PFSK-1 (cell line): Measurements from ENCODE around the gene SMIM21.

Source experiments
- POLR2AphosphoS5 ChIP-seq: IDR thresholded peaks from 2 replicates; pipeline ENCODE4 v1.6.1; 2012; ENCODE audit warnings: low read depth, mild to moderate bottlenecking, control low read depth, low read length, moderate library complexity
- TF ChIP-seq, protein P1 (sequence below), 2 experiments: IDR thresholded peaks; 2 replicates each; pipeline versions ENCODE4 v1.6.1 to v1.8.0; 2011 to 2012; ENCODE audit warnings: low read depth in 2 of 2, low read length in 2 of 2, control low read depth in 1 of 2, inconsistent platforms in 1 of 2, mild to moderate bottlenecking in 1 of 2, moderate library complexity in 1 of 2; ENCODE audit not compliant: insufficient read depth in 1 of 2

DNA sequence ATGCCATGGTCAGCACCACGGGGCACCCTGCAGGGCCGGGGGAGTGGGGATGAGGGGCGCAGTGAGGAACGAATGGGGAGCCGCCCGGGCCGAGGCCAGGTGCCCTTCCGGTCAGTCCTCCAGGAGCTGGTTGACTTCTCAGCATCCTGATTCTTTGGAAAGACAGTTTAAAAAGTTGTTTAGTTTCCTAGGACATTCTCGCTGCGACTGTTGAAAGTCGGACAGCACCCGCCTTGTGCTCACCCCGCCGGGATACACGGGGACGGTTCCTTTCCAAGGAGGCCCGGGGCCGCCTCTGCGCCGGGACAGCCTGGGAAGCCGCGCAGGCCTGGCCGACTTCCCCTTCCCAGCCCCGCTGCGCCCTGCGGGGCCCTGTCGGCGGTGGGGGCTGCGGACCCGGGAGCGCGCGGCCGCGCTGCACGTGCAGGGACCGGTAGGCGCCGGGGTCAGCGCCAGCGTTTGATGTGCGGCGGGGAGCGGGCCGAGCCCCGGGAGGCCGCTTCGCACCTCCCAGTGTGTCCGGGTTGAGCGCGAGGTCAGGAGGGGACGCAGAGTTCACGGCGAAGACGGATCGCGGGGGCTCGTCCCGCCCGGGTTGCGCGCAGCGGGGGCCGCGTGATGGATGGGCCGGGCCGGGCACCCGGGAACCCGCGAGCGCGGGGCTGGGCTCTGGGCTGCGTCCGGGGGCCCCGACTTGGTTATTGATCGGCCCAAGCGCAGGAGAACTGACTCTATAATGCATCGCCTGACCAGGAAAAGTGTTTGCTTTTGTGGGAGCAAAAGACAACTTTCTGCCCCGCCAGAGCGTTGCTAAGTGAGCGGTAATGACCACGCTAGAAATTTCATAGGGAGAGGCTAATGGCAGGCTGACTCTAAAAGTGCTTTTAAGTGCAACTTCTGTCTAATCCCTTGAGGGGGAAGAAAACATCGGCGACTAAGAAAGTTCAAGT is 28.0 kb upstream of the SMIM21 start:
- TF ChIP-seq, protein P1, sequence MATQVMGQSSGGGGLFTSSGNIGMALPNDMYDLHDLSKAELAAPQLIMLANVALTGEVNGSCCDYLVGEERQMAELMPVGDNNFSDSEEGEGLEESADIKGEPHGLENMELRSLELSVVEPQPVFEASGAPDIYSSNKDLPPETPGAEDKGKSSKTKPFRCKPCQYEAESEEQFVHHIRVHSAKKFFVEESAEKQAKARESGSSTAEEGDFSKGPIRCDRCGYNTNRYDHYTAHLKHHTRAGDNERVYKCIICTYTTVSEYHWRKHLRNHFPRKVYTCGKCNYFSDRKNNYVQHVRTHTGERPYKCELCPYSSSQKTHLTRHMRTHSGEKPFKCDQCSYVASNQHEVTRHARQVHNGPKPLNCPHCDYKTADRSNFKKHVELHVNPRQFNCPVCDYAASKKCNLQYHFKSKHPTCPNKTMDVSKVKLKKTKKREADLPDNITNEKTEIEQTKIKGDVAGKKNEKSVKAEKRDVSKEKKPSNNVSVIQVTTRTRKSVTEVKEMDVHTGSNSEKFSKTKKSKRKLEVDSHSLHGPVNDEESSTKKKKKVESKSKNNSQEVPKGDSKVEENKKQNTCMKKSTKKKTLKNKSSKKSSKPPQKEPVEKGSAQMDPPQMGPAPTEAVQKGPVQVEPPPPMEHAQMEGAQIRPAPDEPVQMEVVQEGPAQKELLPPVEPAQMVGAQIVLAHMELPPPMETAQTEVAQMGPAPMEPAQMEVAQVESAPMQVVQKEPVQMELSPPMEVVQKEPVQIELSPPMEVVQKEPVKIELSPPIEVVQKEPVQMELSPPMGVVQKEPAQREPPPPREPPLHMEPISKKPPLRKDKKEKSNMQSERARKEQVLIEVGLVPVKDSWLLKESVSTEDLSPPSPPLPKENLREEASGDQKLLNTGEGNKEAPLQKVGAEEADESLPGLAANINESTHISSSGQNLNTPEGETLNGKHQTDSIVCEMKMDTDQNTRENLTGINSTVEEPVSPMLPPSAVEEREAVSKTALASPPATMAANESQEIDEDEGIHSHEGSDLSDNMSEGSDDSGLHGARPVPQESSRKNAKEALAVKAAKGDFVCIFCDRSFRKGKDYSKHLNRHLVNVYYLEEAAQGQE (IDR thresholded peaks at IDR 0.05; ENCODE audit: insufficient read depth in 1 of 2, low read depth in 2 of 2, low read length in 2 of 2): no peak
- TF ChIP-seq POLR2AphosphoS5: no peak
